Activated CD8-positive, alpha-beta memory T cell treated with anti-CD3 and anti-CD28 coated beads for 36 hours (primary cell): ENCODE results near the gene CDKAL1. TPM values are rescaled to one million over a fixed set of nuclear protein-coding genes. Genes with fewer than 3 reads are reported as not detected.

Source experiments
- CTCF ChIA-PET: fragments of 350-600 bp; sonication (Branson Sonifier 250); formaldehyde crosslinking; loops from one replicate; lab custom pipeline; 2021; ENCODE audit warnings: antibody characterized with exemption; lab: Charles Lee
- POLR2A ChIA-PET: fragments of 350-600 bp; sonication (Branson Sonifier 250); formaldehyde crosslinking; loops from one replicate; lab custom pipeline; 2021; ENCODE audit warnings: antibody characterized with exemption; lab: Charles Lee
- total RNA-seq, 2 experiments: library from RNA; stranded (reverse); gene quantifications; one replicate each; pipeline ENCODE4 v1.2.3, GENCODE V29; 2021

Gene CDKAL1
- total RNA-seq, 2 experiments from 2014 or later = 26.2 to 27.5 TPM

- ChIA-PET POLR2A (no interaction called here), CTCF (no interaction called here)
These were observed 157.8 kb downstream of the CDKAL1 start for GRCh38 chr6:20692023-20692422.

DNA sequence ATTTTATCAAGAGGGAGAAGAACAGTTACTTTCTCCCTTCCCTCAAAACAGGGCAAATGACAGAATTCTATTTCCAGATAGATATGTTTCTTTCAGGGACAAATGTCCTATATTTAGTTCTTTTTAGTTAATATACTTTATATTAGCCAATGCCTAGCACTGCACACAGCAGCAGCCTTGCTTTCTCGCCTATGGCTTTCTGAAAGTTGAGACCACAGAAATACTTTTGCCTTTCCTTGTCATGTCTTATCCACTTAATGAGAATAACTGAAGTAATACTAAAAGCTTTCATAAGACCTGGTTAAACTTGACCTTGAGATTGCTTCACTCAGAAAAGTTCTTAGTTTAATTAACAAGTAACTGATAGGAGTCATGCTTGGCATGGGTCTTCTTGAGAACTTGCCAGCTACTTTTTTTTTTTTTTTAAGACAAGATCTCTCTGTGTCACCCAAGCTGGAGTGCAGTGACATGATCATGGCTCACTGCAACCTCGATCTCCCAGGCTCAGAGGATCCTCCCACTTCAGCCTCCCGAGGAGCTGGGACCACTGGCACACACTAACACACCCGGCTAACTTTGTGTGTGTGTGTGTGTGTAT lies 159.3 kb downstream of the CDKAL1 start:
- ChIA-PET POLR2A (interaction anchor here (0.6 kb wide), 1 partner anchor 682 kb away, joined by 3 read pairs; no protein-coding TSS in a partner anchor), CTCF (interaction anchor here (0.7 kb wide), 1 partner anchor 62 kb away, joined by 3 read pairs; no protein-coding TSS in a partner anchor)

DNA sequence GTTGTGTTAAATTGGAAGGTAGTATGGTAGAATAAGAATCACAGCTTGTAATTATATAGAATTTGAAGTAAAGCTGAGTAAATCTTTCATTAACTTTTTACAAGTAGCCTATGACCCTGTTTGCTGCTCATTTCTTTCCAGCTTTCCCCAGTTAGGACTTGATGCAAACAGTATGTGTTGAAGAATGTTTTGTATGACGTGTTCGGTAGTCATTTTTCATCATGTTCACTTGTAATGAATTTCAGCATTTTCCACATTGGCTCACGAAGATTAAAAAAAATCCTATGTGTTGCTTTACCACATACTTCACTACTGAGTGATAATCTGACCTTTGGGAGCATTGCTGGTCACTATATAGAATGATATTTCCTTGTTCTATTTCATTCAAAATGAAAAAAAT lies 162.4 kb downstream of the CDKAL1 start:
- ChIA-PET POLR2A (no interaction called here), CTCF (no interaction called here)

DNA sequence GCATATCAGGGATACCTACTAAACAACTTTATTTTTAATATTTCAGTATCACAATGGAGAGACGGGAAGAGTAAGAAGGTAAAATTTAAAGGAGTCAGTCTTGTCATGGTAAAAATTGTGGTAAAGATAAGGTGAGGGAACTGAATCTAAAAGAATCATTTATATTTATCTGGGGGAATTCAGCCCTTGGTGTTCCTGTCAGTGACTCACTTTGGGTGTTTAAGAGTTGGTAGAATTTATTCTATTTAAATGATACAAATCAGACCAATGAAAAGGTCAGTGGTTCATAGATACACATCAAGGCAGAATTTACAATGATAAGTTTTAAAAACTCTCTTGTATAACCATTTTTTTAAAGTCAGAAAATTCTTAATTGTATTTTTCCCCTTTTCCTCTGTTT lies 164.4 kb downstream of the CDKAL1 start:
- ChIA-PET CTCF (no interaction called here), POLR2A (no interaction called here)

GRCh38 chr6:20699402-20699801 lies 165.1 kb downstream of the CDKAL1 start:
- ChIA-PET POLR2A (no interaction called here), CTCF (no interaction called here)

DNA sequence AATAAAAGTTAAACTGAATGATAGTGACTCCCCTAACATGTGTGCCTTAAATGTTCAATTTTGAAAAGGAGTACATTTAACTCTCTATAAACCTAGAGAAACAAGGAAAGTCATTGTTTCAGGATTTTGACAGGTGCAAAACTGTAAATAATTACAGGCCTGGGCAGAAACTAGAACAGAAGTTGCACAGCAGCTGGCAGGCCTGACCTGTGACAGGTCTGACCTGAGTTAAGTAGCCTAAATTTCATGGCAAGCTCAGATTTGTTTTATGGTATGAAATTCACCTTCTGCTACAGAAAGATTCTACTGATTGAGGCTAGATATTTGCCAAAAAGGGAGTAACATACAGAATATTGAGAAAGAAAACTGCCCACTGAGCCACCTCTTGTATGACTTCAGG lies 166.1 kb downstream of the CDKAL1 start:
- CTCF ChIA-PET = no interaction called here

DNA sequence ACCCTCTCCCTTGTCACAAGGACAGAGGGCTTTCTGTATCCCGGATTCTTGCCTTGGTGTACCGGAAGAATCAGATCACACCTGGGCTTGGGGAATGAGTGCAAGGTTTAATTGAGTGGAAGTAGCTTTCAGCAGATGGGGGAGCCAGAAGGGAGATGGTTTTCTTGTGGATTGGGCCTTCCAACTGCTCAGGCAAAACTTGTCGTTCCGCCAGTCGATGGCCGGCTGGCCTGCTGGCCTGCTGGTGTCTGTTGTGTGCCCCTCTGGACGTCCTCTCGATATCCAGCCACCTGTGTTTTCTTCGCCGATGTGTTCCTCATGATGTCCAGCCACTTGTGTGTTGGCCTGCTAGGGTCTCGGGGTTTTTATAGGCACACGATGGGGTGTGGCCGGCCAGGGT lies 168.1 kb downstream of the CDKAL1 start:
- ChIA-PET POLR2A (no interaction called here), CTCF (no interaction called here)

More for the DNA sequence above, 166.1 kb downstream of the CDKAL1 start:
- POLR2A ChIA-PET = no interaction called here

GRCh38 chr6:20703049-20703448 lies 168.8 kb downstream of the CDKAL1 start:
- POLR2A ChIA-PET = no interaction called here

GRCh38 chr6:20704325-20705025 lies 170.2 kb downstream of the CDKAL1 start:
- POLR2A ChIA-PET = no interaction called here
- CTCF ChIA-PET = no interaction called here

More at GRCh38 chr6:20703049-20703448, 168.8 kb downstream of the CDKAL1 start:
- CTCF ChIA-PET = no interaction called here

GRCh38 chr6:20705741-20706140 lies 171.5 kb downstream of the CDKAL1 start:
- POLR2A ChIA-PET = no interaction called here
- CTCF ChIA-PET = no interaction called here

GRCh38 chr6:20706238-20706938 lies 172.1 kb downstream of the CDKAL1 start:
- ChIA-PET CTCF (no interaction called here), POLR2A (no interaction called here)

GRCh38 chr6:20706939-20707485 lies 172.8 kb downstream of the CDKAL1 start:
- CTCF ChIA-PET = no interaction called here
- POLR2A ChIA-PET = no interaction called here

- ChIA-PET CTCF (no interaction called here), POLR2A (no interaction called here)
These were observed 173.6 kb downstream of the CDKAL1 start for GRCh38 chr6:20707870-20708269.

- POLR2A ChIA-PET = no interaction called here
These were observed 174.3 kb downstream of the CDKAL1 start for GRCh38 chr6:20708367-20709124.

DNA sequence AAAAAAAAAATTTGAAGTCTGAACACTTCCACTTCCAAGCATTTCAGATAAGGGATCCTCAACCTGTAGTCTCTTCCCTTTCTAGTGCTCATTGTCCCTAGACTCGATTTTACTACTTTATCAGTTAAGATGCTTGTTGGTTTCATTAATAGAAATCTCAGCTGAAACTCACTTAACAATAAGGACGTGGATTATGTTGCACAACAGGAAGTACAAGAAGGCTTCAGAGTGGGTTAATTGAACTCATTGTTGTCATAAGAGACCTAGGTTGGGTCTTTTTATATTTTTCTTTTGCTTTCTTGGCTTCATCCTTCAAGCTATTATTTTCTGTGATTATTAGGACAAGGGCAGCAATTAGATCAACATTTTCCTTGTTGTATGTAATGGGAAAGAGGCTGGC lies 175.2 kb downstream of the CDKAL1 start:
- ChIA-PET CTCF (no interaction called here), POLR2A (no interaction called here)

More at GRCh38 chr6:20708367-20709124, 174.3 kb downstream of the CDKAL1 start:
- CTCF ChIA-PET = interaction anchor here (0.6 kb wide), 1 partner anchor 857 kb away, joined by 3 read pairs; no protein-coding TSS in a partner anchor

GRCh38 chr6:20710341-20710740 lies 176.1 kb downstream of the CDKAL1 start:
- CTCF ChIA-PET = no interaction called here
- POLR2A ChIA-PET = no interaction called here

DNA sequence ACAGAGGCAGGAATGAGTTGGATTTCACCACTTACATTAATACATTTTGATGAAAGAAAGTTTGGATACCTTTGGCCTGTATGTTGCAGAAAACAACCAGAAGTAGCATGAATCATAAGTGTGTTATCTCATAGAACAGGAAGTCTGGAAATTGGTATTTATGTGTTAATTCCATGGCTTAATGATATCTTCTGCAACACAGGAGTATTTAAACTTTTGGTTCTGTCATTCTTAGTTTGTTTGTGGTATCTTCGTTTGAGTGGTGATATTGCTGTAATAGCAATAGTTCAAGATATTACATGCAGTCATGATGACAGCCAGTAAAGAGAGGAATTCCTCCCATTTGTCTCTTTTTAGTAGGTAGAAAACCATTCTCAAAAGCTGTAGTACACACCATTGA lies 177.3 kb downstream of the CDKAL1 start:
- POLR2A ChIA-PET = no interaction called here
- CTCF ChIA-PET = no interaction called here

- ChIA-PET CTCF (no interaction called here), POLR2A (no interaction called here)
These were observed 177.8 kb downstream of the CDKAL1 start for GRCh38 chr6:20712011-20712410.

- POLR2A ChIA-PET = no interaction called here
- CTCF ChIA-PET = no interaction called here
These were observed 181.0 kb downstream of the CDKAL1 start for GRCh38 chr6:20715135-20715806.
